HG03565 (cell line): ENCODE data around the gene ZRANB3.
"Not testable (repeated sequence)": the region's sequence is repeated elsewhere in the genome, so short reads cannot be mapped to it uniquely, and the experiment has no call there.

Source experiments
- ATAC-seq: cut with Tn5 transposase; IDR thresholded peaks from one replicate; pipeline ENCODE4 v1.9.1; 2021; ENCODE audit warnings: mild to moderate bottlenecking, moderate library complexity; ENCODE audit not compliant: unreplicated experiment

The ZRANB3 gene

GRCh38 chr2:135093670-135094330 lies 437.2 kb downstream of the ZRANB3 start:
- ATAC-seq, result no peak

GRCh38 chr2:135093193-135093592 lies 437.8 kb downstream of the ZRANB3 start:
- no peak for ATAC-seq

DNA sequence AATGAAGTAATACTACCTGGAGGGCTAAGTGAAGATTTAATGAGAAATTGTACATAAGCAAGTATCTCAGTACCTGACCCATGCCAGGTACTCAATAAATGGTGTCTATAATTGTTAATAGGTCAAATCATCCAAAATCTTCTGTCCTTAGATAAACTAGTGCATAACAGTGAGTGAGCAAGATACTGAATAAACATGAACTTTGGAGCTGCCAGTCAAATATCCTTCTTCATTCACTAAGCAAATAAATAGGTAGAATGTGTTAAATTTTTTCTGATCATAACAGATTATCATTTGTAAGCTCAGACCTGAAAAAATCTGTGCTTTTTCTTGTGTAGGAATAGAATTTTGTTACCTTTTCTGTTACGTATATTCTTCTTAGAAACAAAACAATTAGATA lies 439.3 kb downstream of the ZRANB3 start:
- no peak for ATAC-seq

- not testable (repeated sequence) for ATAC-seq
Measured at GRCh38 chr2:135089597-135089996, 441.4 kb downstream of the ZRANB3 start.
